CD4-positive, alpha-beta T cell treated with Interleukin-15 for 1 hour (primary cell): ENCODE data around the gene TTC32.
"Not testable (repeated sequence)": the region's sequence is repeated elsewhere in the genome, so short reads cannot be mapped to it uniquely, and the experiment has no call there.

Experiments used
- DNase-seq: peaks from one replicate; pipeline ENCODE4 v3.0.0-alpha.2; 2020

Gene TTC32

GRCh38 chr2:19898592-19899329 is 3.0 kb downstream of the TTC32 start:
- DNase-seq, result no peak

DNA sequence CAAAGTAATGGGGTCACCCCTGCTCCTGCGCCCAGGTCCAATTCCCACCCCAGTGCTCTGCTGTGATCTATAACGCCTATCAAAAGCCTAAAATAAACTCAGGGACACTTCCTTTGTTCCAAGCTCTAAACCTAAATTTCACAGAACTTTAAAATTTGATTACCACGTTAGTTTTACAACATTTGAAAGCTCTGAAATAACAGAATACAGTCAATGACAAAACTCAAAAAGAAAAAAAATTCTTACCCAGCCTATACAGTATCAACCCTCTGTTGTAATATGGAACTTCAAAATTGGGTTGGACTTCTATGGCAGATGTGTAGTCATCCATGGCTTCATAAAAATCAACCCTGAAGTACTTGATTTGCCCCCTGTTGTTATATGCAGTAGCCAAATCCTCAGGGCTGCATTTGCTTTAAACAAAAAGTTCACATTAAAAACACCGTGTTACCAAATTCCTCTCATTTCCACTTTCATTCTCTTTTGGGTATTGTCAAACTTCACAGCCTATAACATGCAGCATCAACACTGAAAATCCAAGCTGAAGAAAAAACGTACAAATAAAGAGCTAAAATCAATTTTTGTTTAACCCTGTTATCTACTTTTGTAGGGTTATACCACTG is 4.0 kb downstream of the TTC32 start:
- DNase-seq, result no peak

DNA sequence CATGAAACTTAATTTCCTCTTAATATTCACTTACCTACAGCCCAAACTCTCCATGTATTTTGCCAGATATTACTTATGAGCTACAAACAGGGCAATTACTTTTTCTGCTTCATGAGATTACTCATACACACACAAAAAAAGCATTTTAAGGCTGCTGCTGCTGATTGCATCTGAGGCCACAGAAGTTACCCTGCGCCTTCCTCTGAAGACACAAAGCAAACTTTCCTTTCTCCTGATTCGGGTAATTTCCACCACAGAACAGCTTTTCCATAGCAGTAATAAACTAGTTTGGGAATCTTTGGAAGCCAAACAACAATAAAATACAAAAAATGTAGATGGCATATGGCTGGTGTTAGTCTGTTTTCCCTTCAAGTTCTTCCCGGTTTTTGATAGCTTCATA is 6.2 kb downstream of the TTC32 start:
- DNase-seq, result no peak

GRCh38 chr2:19894134-19894792 is 7.5 kb downstream of the TTC32 start:
- no peak for DNase-seq

DNA sequence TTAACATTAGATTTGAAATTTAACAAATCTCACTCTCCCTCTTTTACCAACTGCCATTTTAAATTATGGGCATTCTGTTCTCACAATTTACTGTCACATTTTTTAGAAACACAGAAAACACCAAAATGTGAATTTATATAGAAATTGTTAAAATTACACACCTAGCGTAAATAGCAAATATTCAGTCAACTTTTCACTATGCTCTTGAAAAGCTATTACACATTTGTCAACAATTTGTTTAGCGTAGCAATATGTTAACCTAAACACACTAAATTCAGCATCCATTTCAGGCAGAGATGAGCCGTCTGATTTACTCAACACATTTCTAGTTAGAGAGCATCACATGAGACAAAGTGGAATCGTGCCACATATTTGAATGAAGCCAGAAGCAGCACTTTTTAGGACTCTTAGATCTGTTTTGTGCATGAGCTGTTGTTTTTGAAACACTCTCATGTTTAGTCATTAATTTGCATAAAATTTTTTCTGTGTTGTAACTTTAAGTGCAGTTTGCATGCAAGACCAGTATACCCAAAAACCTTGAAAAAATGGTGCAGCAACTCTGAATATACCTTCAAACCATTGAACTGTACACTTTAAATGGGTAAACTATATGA is 8.2 kb downstream of the TTC32 start:
- DNase-seq, result no peak

- peak; percentile 75 for DNase-seq
Observed at GRCh38 chr2:19891971-19892370, 9.8 kb downstream of the TTC32 start.

DNA sequence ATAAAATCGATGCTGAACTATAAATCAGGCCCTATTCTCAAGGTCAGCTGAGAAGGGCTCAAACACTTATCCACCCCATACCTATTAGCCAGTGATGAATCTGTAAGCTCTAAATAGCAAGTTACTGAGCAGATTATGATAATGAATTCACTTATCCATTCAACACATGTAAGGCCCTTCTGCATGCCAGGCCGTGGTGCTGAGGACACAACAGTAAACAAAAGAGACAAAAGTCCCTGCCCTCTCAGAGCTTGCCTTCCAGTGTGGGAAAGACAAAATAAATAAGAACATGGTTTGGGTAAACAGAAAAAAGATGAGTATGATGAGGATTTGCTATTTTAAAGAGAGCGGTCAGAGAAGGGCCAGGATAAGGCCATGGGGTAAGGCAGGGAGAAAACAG is 11.7 kb downstream of the TTC32 start:
- DNase-seq, result no peak

DNA sequence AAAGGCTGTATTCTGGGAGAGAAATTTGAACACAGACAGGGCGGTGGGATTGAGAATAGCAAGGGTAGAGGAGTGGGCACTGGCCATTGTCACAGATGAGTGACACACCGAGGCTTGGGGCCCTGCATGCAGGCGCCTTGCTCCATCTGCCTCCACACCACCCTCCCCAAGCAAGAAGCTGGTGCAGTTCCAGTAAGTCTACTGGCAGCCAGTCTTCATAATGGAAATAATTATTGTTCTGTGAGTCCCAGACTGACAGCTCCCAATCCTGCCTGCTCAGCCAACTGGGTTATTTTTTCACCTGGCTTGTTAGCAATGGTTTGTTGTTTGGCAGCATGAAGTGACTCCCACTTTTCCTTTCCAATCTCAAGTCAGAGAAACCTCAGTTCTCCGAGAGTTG is 13.0 kb downstream of the TTC32 start:
- DNase-seq, result no peak

DNA sequence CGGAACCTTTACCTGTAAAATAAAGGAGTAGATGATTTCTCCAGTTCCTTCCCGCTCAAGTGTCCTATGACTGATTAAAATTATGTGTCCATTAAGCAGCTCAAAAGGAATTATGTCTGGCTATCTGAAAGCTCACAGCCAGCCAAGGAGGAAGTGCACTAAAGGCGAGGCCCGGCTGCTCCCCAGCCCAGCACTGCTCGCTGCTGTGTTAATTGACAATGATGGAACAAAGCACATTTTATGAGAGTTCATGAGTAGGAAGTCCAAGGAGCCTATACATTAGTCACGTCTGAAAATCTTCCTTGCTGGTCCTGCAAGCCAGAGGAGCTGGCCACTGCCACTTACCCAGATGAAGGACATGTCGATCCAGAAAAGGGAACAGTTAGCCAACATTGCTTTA is 14.3 kb downstream of the TTC32 start:
- DNase-seq, result no peak

- no peak for DNase-seq
Observed at GRCh38 chr2:19886261-19886660, 15.5 kb downstream of the TTC32 start.

DNA sequence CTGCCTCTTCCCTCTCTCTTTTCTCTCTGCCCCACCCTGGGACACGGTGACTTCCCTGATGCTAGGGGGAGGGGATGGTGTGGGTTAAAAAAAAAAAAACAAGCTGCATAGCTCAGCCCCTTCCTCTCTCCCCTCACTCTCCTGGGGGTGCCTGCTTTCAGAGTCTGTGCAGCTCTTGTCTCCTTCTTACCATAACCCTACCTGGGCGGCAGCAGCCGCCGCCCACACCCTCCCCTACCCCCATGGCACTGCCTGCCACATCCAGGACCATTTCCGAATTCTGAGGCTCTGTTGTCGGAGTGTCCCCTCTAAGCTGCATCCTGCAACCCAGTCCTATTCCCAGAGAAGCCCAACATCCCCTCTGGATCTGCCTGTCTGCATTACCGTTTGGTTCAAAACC is 16.0 kb downstream of the TTC32 start:
- DNase-seq, result no peak

GRCh38 chr2:19883971-19884720 is 17.6 kb downstream of the TTC32 start:
- no peak for DNase-seq

GRCh38 chr2:19883486-19883885 is 18.3 kb downstream of the TTC32 start:
- DNase-seq, result no peak

DNA sequence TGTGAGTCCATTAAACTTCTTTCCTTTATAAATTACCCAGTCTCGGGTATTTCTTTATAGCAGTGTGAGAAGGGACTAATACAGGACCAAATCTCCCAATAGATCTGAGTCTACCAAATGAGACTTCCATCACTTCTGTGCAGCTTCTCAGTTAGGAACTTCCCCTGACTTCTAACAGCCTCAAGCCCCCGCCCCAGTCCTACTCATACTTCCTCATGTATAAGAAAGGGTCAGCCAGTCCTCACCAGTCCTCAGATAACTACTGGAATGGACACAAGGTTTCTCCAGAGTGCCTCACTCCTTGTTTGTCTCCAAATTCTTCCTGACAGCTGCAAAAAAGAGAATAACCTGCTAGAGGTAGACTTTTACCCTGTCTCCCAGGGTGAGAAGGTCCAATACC is 19.5 kb downstream of the TTC32 start:
- no peak for DNase-seq

- no peak for DNase-seq
Observed at GRCh38 chr2:19881908-19882265, 19.9 kb downstream of the TTC32 start.

GRCh38 chr2:19881221-19881907 is 20.4 kb downstream of the TTC32 start:
- no peak for DNase-seq

DNA sequence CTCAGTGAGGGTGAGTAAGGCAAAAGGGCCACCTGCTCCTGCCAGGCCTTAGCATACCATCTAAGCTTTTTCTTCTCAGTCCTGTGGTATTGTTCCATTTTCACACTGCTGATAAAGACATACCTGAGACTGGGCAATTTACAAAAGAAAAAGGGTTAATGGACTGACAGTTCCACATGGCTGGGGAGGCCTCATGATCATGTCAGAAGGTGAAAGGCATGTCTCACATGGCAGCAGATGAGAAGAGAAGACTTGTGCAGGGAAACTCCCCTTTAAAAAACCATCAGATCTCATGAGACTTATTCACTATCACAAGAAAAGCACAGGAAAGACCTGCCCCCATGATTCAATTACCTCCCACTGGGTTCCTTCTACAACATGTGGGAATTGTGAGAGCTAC is 21.6 kb downstream of the TTC32 start:
- not testable (repeated sequence) for DNase-seq

DNA sequence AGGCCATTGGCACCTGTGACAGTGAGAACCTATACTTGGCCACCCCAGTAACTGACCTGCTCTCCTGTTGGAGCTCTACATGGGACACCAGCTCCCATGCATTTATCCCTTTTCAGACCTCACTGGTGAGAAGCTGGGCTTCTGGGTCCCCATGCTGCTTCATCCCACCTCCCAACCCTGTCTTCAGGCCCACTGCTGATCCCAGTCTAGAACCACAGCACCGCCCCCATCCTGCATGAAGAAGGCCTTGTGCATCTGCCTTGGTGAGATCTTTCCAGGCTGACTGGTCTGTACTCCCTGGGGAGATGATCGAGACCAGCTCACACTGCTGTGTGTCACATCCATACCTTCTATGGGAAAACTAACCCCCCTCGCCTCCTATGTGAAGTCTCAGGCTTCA is 22.7 kb downstream of the TTC32 start:
- no peak for DNase-seq

DNA sequence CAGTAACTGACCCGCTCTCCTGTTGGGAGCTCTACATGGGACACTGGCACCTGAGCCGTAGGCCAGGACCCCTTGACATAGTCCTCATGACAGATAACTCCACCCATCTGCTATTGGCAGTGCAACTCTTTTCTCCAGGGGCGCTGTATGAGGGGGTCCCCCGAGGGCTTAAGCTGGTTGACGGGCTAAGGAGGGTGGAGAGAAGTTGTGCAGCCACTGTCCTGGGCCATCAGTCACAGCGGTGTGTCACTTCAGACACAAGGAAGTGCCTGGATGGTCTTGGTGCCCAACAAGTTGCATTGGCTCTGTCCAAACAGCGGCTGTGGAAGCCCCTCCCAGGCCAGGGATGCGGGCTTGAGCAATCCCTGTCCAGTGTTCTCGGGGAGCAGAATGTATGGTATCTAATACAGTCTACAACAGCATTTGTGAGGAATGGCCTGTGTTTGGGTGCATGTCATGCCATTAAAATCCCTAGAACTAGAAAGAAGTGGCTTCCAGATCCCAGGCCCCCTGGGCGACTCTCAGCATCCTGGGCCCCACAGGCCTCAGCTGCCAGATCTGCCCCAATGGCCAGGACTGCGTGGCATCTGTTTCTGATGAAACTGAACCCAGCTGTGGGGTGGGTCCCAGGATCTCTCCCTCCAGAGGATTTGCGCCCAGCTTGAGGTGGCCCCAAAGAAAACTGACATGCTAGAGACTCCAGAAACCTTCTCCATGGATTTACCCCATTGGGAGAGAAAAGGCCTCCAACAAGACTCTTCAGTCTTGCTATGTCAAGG is 23.3 kb downstream of the TTC32 start:
- no peak for DNase-seq

DNA sequence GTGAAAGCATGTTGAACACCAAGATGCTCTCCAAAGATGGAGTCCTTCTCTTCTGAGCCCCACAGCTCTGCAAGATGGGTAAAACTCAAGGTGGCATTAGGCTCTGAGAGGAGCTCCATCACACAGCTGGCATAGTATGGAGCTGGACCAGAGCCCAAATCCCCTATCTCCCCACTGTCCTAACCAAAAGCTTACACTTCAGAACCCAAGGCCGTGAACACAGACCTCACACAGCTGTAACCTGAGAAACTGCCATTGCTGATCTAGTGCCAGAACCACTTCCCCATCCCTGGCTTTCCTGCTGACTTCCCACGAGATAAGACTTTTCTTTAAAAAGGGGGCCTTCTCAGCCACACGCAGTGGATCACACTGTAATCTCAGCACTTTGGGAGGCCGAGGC is 25.0 kb downstream of the TTC32 start:
- DNase-seq, result no peak

DNA sequence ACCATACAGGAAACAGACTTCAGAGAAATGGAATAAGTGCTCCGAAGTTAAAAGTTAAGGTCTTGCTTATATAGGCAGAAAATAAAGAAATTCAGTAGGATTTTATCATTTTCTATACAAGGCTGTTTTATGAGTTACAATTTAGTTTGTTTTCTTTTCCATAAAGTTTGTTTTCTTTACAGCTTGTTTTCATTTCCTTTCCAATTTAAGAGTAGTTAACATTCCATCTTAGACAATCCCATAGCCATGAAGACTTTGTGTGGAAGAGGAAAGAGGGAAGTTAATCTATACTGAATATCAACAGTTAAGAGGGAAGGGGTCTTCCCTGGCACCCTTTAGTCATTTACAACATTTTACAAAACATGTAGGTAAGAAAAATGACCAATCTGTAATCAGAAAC is 26.5 kb downstream of the TTC32 start:
- no peak for DNase-seq

GRCh38 chr2:19874726-19875125 is 27.1 kb downstream of the TTC32 start:
- no peak for DNase-seq
